ENCODE measurements around the gene NUMA1. TPM values are rescaled to one million over a fixed set of nuclear protein-coding genes. Genes with fewer than 3 reads are reported as not detected.

NUMA1 gene
- total RNA-seq, 2 experiments from 2014 or later: 148 to 159 TPM

DNA sequence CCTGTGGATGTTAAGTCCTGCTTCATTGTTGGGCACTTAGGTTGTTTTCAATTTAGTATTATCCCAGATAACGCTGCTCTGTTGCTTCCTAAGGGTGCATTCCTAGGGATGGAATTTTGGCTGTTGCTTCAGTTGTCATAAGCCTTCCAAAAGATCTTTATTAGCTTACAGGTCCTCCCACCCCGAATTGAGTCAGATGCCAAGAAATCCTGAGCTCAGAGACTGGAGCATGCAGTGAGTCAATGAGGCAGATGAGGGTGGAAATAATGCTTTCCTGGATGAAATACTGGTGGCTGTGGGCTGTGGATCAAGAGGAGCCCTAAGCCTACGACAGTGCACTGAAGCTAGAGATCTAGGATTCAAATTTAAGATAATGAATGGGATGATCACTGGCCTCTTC lies 92.3 kb downstream of the NUMA1 start:
- intact Hi-C loops (cut with micrococcal nuclease; ENCODE audit: unreplicated experiment): no loop called here
- Histone ChIP-seq H2AFZ (ENCODE audit: low read length) (no peak overlapping the region), H3K4me3 (ENCODE audit: low read depth, low read length, poor library complexity, severe bottlenecking) (no peak overlapping the region), H3K9me2 (ENCODE audit: insufficient read depth, low read length) (no peaks in the 10 kb centered on the region), H3K27ac (ENCODE audit: low read depth, low read length, poor library complexity, severe bottlenecking) (no peak overlapping the region), H3K79me2 (ENCODE audit: insufficient read depth, low read depth, low read length) (no peaks in the 10 kb centered on the region), H3K4me2 (ENCODE audit: low read length) (no peak overlapping the region), H3K9me3 (ENCODE audit: low read length) (no peaks in the 10 kb centered on the region), H3K36me3 (ENCODE audit: insufficient read depth, low read length) (peaks cover 43% of the 10 kb centered on the region), H4K20me1 (ENCODE audit: insufficient read depth, low read length) (no peaks in the 10 kb centered on the region), H3K4me1 (ENCODE audit: insufficient read depth, low read length, poor library complexity, severe bottlenecking) (peaks cover 11% of the 10 kb centered on the region)
- POLR2A ChIA-PET: interaction anchor here (1.5 kb wide), 1 partner anchor 11 kb away, joined by 4 read pairs; no protein-coding TSS in a partner anchor
- CTCF ChIA-PET (ENCODE audit: unreplicated experiment): no interaction called here
- TF ChIP-seq EZH2phosphoT487 (IDR thresholded peaks at IDR 0.05; ENCODE audit: borderline replicate concordance, low read depth, low read length) (no peak), CTCF (conservative IDR thresholded peaks at IDR 0.05; ENCODE audit: low read length) (no peak)
- no peak for DNase-seq (ENCODE audit: low spot score)
- no TSS peak for BruUV-seq (replicated peaks)

GRCh38 chr11:71987521-71987920 lies 92.8 kb downstream of the NUMA1 start:
- Histone ChIP-seq H3K4me2 (ENCODE audit: low read length) (no peak overlapping the region), H3K79me2 (ENCODE audit: insufficient read depth, low read depth, low read length) (no peaks in the 10 kb centered on the region), H3K9me2 (ENCODE audit: insufficient read depth, low read length) (no peaks in the 10 kb centered on the region), H3K9me3 (ENCODE audit: low read length) (no peaks in the 10 kb centered on the region), H3K4me1 (ENCODE audit: insufficient read depth, low read length, poor library complexity, severe bottlenecking) (peaks cover 11% of the 10 kb centered on the region), H4K20me1 (ENCODE audit: insufficient read depth, low read length) (no peaks in the 10 kb centered on the region), H3K4me3 (ENCODE audit: low read depth, low read length, poor library complexity, severe bottlenecking) (no peak overlapping the region), H3K36me3 (ENCODE audit: insufficient read depth, low read length) (peaks cover 44% of the 10 kb centered on the region), H3K27ac (ENCODE audit: low read depth, low read length, poor library complexity, severe bottlenecking) (no peak overlapping the region), H2AFZ (ENCODE audit: low read length) (no peak overlapping the region)
- TF ChIP-seq EZH2phosphoT487 (IDR thresholded peaks at IDR 0.05; ENCODE audit: borderline replicate concordance, low read depth, low read length) (no peak), CTCF (conservative IDR thresholded peaks at IDR 0.05; ENCODE audit: low read length) (no peak)
- POLR2A ChIA-PET: interaction anchor here (1.4 to 1.5 kb wide), 2 partner anchors 11 to 46 kb away, joined by 4 read pairs; no protein-coding TSS in a partner anchor
- CTCF ChIA-PET (ENCODE audit: unreplicated experiment): no interaction called here
- intact Hi-C loops (cut with micrococcal nuclease; ENCODE audit: unreplicated experiment): no loop called here
- no TSS peak for BruUV-seq (replicated peaks)
- DNase-seq (ENCODE audit: low spot score): no peak

- Histone ChIP-seq H4K20me1 (ENCODE audit: insufficient read depth, low read length) (no peaks in the 10 kb centered on the region), H3K27ac (ENCODE audit: low read depth, low read length, poor library complexity, severe bottlenecking) (no peak overlapping the region), H3K79me2 (ENCODE audit: insufficient read depth, low read depth, low read length) (no peaks in the 10 kb centered on the region), H3K4me3 (ENCODE audit: low read depth, low read length, poor library complexity, severe bottlenecking) (no peak overlapping the region), H3K9me3 (ENCODE audit: low read length) (no peaks in the 10 kb centered on the region), H3K36me3 (ENCODE audit: insufficient read depth, low read length) (peaks cover 53% of the 10 kb centered on the region), H3K9me2 (ENCODE audit: insufficient read depth, low read length) (no peaks in the 10 kb centered on the region), H3K4me2 (ENCODE audit: low read length) (no peak overlapping the region), H3K4me1 (ENCODE audit: insufficient read depth, low read length, poor library complexity, severe bottlenecking) (peaks cover under 1% of the 10 kb centered on the region), H2AFZ (ENCODE audit: low read length) (no peak overlapping the region)
- POLR2A ChIA-PET: interaction anchor here (0.7 to 1.0 kb wide), 3 partner anchors 18 to 479 kb away, joined by 3 read pairs; no protein-coding TSS in a partner anchor
- DNase-seq (ENCODE audit: low spot score): no peak
- BruUV-seq (replicated peaks): no TSS peak
- CTCF ChIA-PET (ENCODE audit: unreplicated experiment): no interaction called here
- TF ChIP-seq CTCF (conservative IDR thresholded peaks at IDR 0.05; ENCODE audit: low read length) (no peak), EZH2phosphoT487 (IDR thresholded peaks at IDR 0.05; ENCODE audit: borderline replicate concordance, low read depth, low read length) (no peak)
- intact Hi-C loops (cut with micrococcal nuclease; ENCODE audit: unreplicated experiment): no loop called here
Measured at GRCh38 chr11:71986131-71986530, 94.2 kb downstream of the NUMA1 start.

Data from OCI-LY7 (cell line).